Measurements from ENCODE around the gene OLFM3. TPM values are rescaled to one million over a fixed set of nuclear protein-coding genes. Genes with fewer than 3 reads are reported as not detected.

OLFM3 gene
- polyA plus RNA-seq, 1 of the 3 experiments (the other 2 are of a cell fraction): not detected

DNA sequence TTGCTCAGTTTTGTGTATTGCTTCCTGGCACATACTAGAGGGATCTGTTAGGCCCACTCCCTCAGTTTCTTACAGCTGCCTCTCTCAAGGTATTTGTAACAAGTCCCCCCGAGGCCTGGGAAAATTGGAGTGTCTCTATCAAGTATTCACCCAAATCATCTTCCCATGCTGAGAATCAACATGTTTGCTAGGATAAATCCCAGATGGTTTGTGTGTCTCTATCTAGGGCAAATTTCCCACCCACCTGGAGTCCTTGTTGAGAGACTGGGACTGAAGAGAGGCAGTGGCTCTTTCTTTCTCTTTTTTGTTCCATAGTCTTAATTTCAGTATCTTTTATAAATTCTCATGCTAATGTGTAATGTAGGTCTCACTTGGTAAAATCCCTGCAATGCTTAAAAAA, 58.0 kb downstream of the OLFM3 start:
- no peak overlapping the region for H3K4me3 ChIP-seq (ENCODE audit: low read depth in 2 of 2, low read length in 1 of 2)
- CTCF ChIA-PET: no interaction called here
- H3K9me3 ChIP-seq: no peaks in the 10 kb centered on the region
- WGBS (ENCODE audit: low lambda C conversion rate): 14% methylated on average over 1 of the region's 1 CpG
- H3K9ac ChIP-seq: no peak overlapping the region
- DNase-seq: no peak
- no peaks in the 10 kb centered on the region for H3K9me2 ChIP-seq
- H3F3A ChIP-seq (replicated peaks; ENCODE audit: insufficient read depth): no peaks in the 10 kb centered on the region
- POLR2A ChIA-PET: no interaction called here
- no peaks in the 10 kb centered on the region for H4K20me1 ChIP-seq (ENCODE audit: insufficient read depth)
- no peak overlapping the region for H3K4me2 ChIP-seq
- H3K27me3 ChIP-seq (ENCODE audit: insufficient read depth): no peaks in the 10 kb centered on the region
- H3K4me1 ChIP-seq (ENCODE audit: control insufficient read depth in 1 of 2, insufficient read depth in 2 of 2, low read depth in 1 of 2, low read length in 1 of 2): no peaks in the 10 kb centered on the region
- H3K79me2 ChIP-seq (ENCODE audit: insufficient read depth): no peaks in the 10 kb centered on the region
- no peak overlapping the region for H2AFZ ChIP-seq (ENCODE audit: low read depth)
- no peak overlapping the region for H3K27ac ChIP-seq (ENCODE audit: low read depth in 2 of 2, low read length in 1 of 2)
- no peak for TF ChIP-seq FOXJ3 (CRISPR knock-in tag; IDR thresholded peaks at IDR 0.05)
- TF ChIP-seq FOSL2 (IDR thresholded peaks at IDR 0.05; ENCODE audit: borderline replicate concordance, low read depth): no peak
- no peak for TF ChIP-seq CTCF (IDR thresholded peaks at IDR 0.05)
- TF ChIP-seq RAD21 (IDR thresholded peaks at IDR 0.05; ENCODE audit: low read length): no peak
- TF ChIP-seq EZH2phosphoT487 (IDR thresholded peaks at IDR 0.05; ENCODE audit: borderline replicate concordance, low read depth): no peak
- no peak for TF ChIP-seq MEF2A (IDR thresholded peaks at IDR 0.05; ENCODE audit: borderline replicate concordance, low read depth)
- no peak for TF ChIP-seq RXRA (IDR thresholded peaks at IDR 0.05; ENCODE audit: borderline replicate concordance, low read depth)
- TF ChIP-seq, protein P1, sequence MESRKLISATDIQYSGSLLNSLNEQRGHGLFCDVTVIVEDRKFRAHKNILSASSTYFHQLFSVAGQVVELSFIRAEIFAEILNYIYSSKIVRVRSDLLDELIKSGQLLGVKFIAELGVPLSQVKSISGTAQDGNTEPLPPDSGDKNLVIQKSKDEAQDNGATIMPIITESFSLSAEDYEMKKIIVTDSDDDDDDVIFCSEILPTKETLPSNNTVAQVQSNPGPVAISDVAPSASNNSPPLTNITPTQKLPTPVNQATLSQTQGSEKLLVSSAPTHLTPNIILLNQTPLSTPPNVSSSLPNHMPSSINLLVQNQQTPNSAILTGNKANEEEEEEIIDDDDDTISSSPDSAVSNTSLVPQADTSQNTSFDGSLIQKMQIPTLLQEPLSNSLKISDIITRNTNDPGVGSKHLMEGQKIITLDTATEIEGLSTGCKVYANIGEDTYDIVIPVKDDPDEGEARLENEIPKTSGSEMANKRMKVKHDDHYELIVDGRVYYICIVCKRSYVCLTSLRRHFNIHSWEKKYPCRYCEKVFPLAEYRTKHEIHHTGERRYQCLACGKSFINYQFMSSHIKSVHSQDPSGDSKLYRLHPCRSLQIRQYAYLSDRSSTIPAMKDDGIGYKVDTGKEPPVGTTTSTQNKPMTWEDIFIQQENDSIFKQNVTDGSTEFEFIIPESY (IDR thresholded peaks at IDR 0.05; ENCODE audit: borderline replicate concordance, low read depth): no peak
- no peak for TF ChIP-seq GATA2 (CRISPR knock-in tag; IDR thresholded peaks at IDR 0.05)
- no peak for TF ChIP-seq FOXM1 (IDR thresholded peaks at IDR 0.05; ENCODE audit: low read depth)
- TF ChIP-seq POLR2AphosphoS5 (IDR thresholded peaks at IDR 0.05; ENCODE audit: low read depth, low read length): no peak
- TF ChIP-seq MXI1 (IDR thresholded peaks at IDR 0.05; ENCODE audit: low read depth, low read length): no peak
- no peak for TF ChIP-seq MAX (IDR thresholded peaks at IDR 0.05; ENCODE audit: low read depth)
- no peak for TF ChIP-seq NRF1 (IDR thresholded peaks at IDR 0.05; ENCODE audit: low read depth, low read length)
- TF ChIP-seq TAF1 (IDR thresholded peaks at IDR 0.05; ENCODE audit: borderline replicate concordance, low read depth, low read length): no peak
- TF ChIP-seq TCF12 (IDR thresholded peaks at IDR 0.05): no peak
- no peak for TF ChIP-seq JUND (IDR thresholded peaks at IDR 0.05)
- TF ChIP-seq EP300 (IDR thresholded peaks at IDR 0.05; ENCODE audit: borderline replicate concordance in 1 of 2, low read depth in 1 of 2, low read length in 1 of 2): no peak
- no peak for TF ChIP-seq SMC3 (IDR thresholded peaks at IDR 0.05; ENCODE audit: low read depth, low read length)
- TF ChIP-seq CHD2 (IDR thresholded peaks at IDR 0.05; ENCODE audit: low read length, partially characterized antibody): no peak
- H3K36me3 ChIP-seq (replicated peaks in 1 of 2; ENCODE audit: control insufficient read depth in 1 of 2, insufficient read depth in 2 of 2, low read length in 1 of 2): no peaks in the 10 kb centered on the region
